Neural progenitor cell (in vitro differentiated cells): ENCODE results near the gene THSD4. TPM values are rescaled to one million over a fixed set of nuclear protein-coding genes. Genes with fewer than 3 reads are reported as not detected.

Source experiments
- DNase-seq: peaks from one replicate; pipeline ENCODE4 v3.0.0-alpha.2; 2016; ENCODE audit warnings: low spot score
- H2AFZ ChIP-seq: fragments of 200-600 bp; sonication (generic); replicated peaks from 2 replicates; pipeline ENCODE4 v1.6.1; 2016; ENCODE audit warnings: antibody characterized with exemption
- H3F3A ChIP-seq: fragments of 200-600 bp; sonication (generic); 2 replicates; pipeline ENCODE4 v1.6.1; 2016; ENCODE audit warnings: antibody characterized with exemption, low read depth
- H3K27ac ChIP-seq: fragments of 200-600 bp; sonication (generic); 2 replicates; pipeline ENCODE4 v1.5.1; 2016; ENCODE audit warnings: mild to moderate bottlenecking
- H3K27me3 ChIP-seq: fragments of 200-600 bp; sonication (generic); 2 replicates; pipeline ENCODE4 v1.6.1; 2016; ENCODE audit warnings: mild to moderate bottlenecking, moderate library complexity
- H3K36me3 ChIP-seq: fragments of 200-600 bp; sonication (generic); 2 replicates; pipeline ENCODE4 v1.5.1; 2016
- H3K4me1 ChIP-seq: fragments of 200-600 bp; sonication (generic); 2 replicates; pipeline ENCODE4 v1.6.1; 2016; ENCODE audit warnings: mixed run types
- H3K4me2 ChIP-seq: fragments of 200-600 bp; sonication (generic); 2 replicates; pipeline ENCODE4 v1.6.1; 2016
- H3K4me3 ChIP-seq: fragments of 200-600 bp; sonication (generic); 2 replicates; pipeline ENCODE4 v1.5.1; 2016
- H3K79me2 ChIP-seq: fragments of 200-600 bp; sonication (generic); 2 replicates; pipeline ENCODE4 v1.6.1; 2016; ENCODE audit warnings: low read depth
- H3K9ac ChIP-seq: fragments of 200-600 bp; sonication (generic); 2 replicates; pipeline ENCODE4 v1.6.1; 2016
- H3K9me3 ChIP-seq: fragments of 200-600 bp; sonication (generic); 2 replicates; pipeline ENCODE4 v1.5.1; 2016; ENCODE audit warnings: low read depth
- H4K20me1 ChIP-seq: fragments of 200-600 bp; sonication (generic); 2 replicates; pipeline ENCODE4 v1.6.1; 2016; ENCODE audit warnings: low read depth
- H3K27ac Mint-ChIP-seq: 3 replicates; pipeline ENCODE4 v1.8.0; 2021; ENCODE audit warnings: mixed read lengths
- H3K27me3 Mint-ChIP-seq: 2 replicates; pipeline ENCODE4 v1.8.0; 2022; ENCODE audit warnings: low read depth, mild to moderate bottlenecking, inconsistent platforms, moderate library complexity, mixed read lengths; ENCODE audit not compliant: insufficient read depth
- H3K36me3 Mint-ChIP-seq: 3 replicates; pipeline ENCODE4 v1.8.0; 2021; ENCODE audit warnings: mixed read lengths
- H3K4me1 Mint-ChIP-seq: 3 replicates; pipeline ENCODE4 v1.8.0; 2021; ENCODE audit warnings: mixed read lengths
- H3K4me3 Mint-ChIP-seq: 3 replicates; pipeline ENCODE4 v1.8.0; 2021; ENCODE audit warnings: mild to moderate bottlenecking, moderate library complexity, mixed read lengths
- H3K9me3 Mint-ChIP-seq: 3 replicates; pipeline ENCODE4 v1.8.0; 2020; ENCODE audit warnings: mixed read lengths
- EZH2 ChIP-seq: fragments of 200-600 bp; sonication (generic); IDR thresholded peaks from 2 replicates; pipeline ENCODE4 v1.6.1; 2017; ENCODE audit warnings: antibody characterized with exemption, mild to moderate bottlenecking, moderate library complexity
- EZH2phosphoT487 ChIP-seq: fragments of 200-600 bp; sonication (generic); IDR thresholded peaks from 2 replicates; pipeline ENCODE4 v1.6.1; 2017; ENCODE audit warnings: antibody characterized with exemption
- total RNA-seq: library from RNA; depleted of rRNA; stranded (reverse); fragments of >200 nt; gene quantifications from 2 replicates; pipeline ENCODE4 v1.2.3, GENCODE V29; 2015; ENCODE audit warnings: low replicate concordance
- TF ChIP-seq, protein P1 (sequence below): fragments of 200-600 bp; sonication (generic); IDR thresholded peaks from 2 replicates; pipeline ENCODE4 v1.5.1; 2017; ENCODE audit warnings: antibody characterized with exemption, mild to moderate bottlenecking

Gene THSD4
- total RNA-seq, 1 donor from 2014 or later, result 2.4 TPM

DNA sequence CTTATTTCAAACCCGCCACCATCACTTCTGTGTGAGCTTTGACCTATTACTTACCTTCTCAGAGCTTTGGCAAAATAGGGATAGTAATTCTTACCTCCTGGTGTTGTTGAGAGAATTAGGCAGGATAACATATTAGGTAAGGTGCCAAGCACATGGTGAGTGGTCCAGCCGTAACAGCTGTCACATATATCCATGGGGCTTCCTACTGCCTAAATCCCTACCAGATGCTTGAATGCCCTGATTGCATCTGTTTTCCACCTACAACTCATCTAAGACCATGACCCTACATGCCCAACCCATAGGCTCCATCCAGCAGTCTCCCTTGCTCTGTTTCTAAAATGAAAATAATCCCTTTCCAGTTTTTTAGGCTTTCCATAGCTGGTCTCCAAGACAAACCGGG, 532.8 kb downstream of the THSD4 start:
- Histone ChIP-seq H3F3A (no peaks in the 10 kb centered on the region), H3K9me3 (no peaks in the 10 kb centered on the region), H2AFZ (no peak overlapping the region), H3K79me2 (no peaks in the 10 kb centered on the region), H4K20me1 (no peaks in the 10 kb centered on the region), H3K27ac (no peak overlapping the region), H3K36me3 (no peaks in the 10 kb centered on the region), H3K4me1 (peaks cover 12% of the 10 kb centered on the region), H3K9ac (no peak overlapping the region), H3K27me3 (no peaks in the 10 kb centered on the region), H3K4me3 (no peak overlapping the region), H3K4me2 (no peak overlapping the region)
- Mint-ChIP-seq H3K36me3 (no peaks in the 10 kb centered on the region), H3K4me1 (no peaks in the 10 kb centered on the region), H3K27ac (no peak overlapping the region), H3K9me3 (no peaks in the 10 kb centered on the region), H3K4me3 (no peak overlapping the region), H3K27me3 (no peaks in the 10 kb centered on the region)
- no peak for TF ChIP-seq EZH2
- TF ChIP-seq, protein P1, sequence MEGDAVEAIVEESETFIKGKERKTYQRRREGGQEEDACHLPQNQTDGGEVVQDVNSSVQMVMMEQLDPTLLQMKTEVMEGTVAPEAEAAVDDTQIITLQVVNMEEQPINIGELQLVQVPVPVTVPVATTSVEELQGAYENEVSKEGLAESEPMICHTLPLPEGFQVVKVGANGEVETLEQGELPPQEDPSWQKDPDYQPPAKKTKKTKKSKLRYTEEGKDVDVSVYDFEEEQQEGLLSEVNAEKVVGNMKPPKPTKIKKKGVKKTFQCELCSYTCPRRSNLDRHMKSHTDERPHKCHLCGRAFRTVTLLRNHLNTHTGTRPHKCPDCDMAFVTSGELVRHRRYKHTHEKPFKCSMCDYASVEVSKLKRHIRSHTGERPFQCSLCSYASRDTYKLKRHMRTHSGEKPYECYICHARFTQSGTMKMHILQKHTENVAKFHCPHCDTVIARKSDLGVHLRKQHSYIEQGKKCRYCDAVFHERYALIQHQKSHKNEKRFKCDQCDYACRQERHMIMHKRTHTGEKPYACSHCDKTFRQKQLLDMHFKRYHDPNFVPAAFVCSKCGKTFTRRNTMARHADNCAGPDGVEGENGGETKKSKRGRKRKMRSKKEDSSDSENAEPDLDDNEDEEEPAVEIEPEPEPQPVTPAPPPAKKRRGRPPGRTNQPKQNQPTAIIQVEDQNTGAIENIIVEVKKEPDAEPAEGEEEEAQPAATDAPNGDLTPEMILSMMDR, result no peak
- TF ChIP-seq EZH2phosphoT487, result no peak
- DNase-seq, result no peak

DNA sequence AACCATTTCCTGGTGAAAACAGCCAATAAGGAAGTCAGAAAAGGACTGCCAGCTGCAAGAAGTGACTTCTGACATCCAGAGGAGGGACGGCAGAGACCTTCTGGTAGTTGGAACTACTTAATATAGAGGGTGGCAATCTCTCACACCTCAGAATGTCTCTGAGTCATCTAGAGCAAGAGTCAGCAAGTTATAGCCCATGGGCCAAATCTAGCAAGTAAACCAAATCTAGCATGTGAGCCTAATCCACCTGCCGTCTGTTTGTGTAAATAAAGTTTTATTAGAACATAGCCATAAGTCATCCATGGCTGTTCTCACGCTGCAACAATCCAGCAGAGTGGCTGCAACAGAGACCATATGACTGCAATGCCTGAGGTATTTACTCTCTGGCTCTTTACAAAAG, 534.6 kb downstream of the THSD4 start:
- Histone ChIP-seq H3K27me3 (no peaks in the 10 kb centered on the region), H3K27ac (no peak overlapping the region), H3K4me3 (no peak overlapping the region), H3K4me1 (peaks cover 12% of the 10 kb centered on the region), H3K4me2 (no peak overlapping the region), H3K36me3 (no peaks in the 10 kb centered on the region), H3F3A (no peaks in the 10 kb centered on the region), H3K9me3 (no peaks in the 10 kb centered on the region), H3K79me2 (no peaks in the 10 kb centered on the region), H3K9ac (no peak overlapping the region), H4K20me1 (no peaks in the 10 kb centered on the region), H2AFZ (no peak overlapping the region)
- H3K4me3 Mint-ChIP-seq, result no peak overlapping the region
- no peak for DNase-seq
- H3K9me3 Mint-ChIP-seq, result no peaks in the 10 kb centered on the region
- H3K27ac Mint-ChIP-seq, result no peak overlapping the region
- no peaks in the 10 kb centered on the region for H3K27me3 Mint-ChIP-seq
- H3K36me3 Mint-ChIP-seq, result no peaks in the 10 kb centered on the region
- TF ChIP-seq EZH2 (no peak), EZH2phosphoT487 (no peak)
- TF ChIP-seq, protein P1, result no peak
- H3K4me1 Mint-ChIP-seq, result no peaks in the 10 kb centered on the region

GRCh38 chr15:71650603-71651002, 535.3 kb downstream of the THSD4 start:
- no peak overlapping the region for H3K4me3 ChIP-seq
- Mint-ChIP-seq H3K36me3 (no peaks in the 10 kb centered on the region), H3K27me3 (no peaks in the 10 kb centered on the region), H3K4me1 (no peaks in the 10 kb centered on the region), H3K27ac (no peak overlapping the region), H3K9me3 (no peaks in the 10 kb centered on the region), H3K4me3 (no peak overlapping the region)
- H3K9me3 ChIP-seq, result no peaks in the 10 kb centered on the region
- peaks cover 12% of the 10 kb centered on the region for H3K4me1 ChIP-seq
- H3K79me2 ChIP-seq, result no peaks in the 10 kb centered on the region
- H3K27ac ChIP-seq, result no peak overlapping the region
- H3K4me2 ChIP-seq, result no peak overlapping the region
- DNase-seq, result no peak
- no peaks in the 10 kb centered on the region for H3K36me3 ChIP-seq
- no peak overlapping the region for H2AFZ ChIP-seq
- no peak for TF ChIP-seq EZH2phosphoT487
- TF ChIP-seq, protein P1, result peak; percentile 7
- no peaks in the 10 kb centered on the region for H4K20me1 ChIP-seq
- no peaks in the 10 kb centered on the region for H3F3A ChIP-seq
- H3K27me3 ChIP-seq, result no peaks in the 10 kb centered on the region
- no peak overlapping the region for H3K9ac ChIP-seq
